T-helper 1 cell treated with Interleukin-12 subunit alpha and Interleukin-12 subunit beta and Interleukin-4 antibody, amounts not matched to agents 30 μg/mL and 1 μg/mL, for 36 hours (primary cell): ENCODE results near the gene RASSF1.
"Not testable (repeated sequence)": the region's sequence is repeated elsewhere in the genome, so short reads cannot be mapped to it uniquely, and the experiment has no call there.

Experiments used
- H3K27ac Mint-ChIP-seq: one replicate; pipeline ENCODE4 v1.8.0; 2021; ENCODE audit warnings: mild to moderate bottlenecking, mixed read lengths
- H3K27me3 Mint-ChIP-seq: one replicate; pipeline ENCODE4 v1.8.0; 2021; ENCODE audit warnings: low read depth, mixed read lengths
- H3K36me3 Mint-ChIP-seq: one replicate; pipeline ENCODE4 v1.8.0; 2021; ENCODE audit warnings: low read depth, mixed read lengths
- H3K4me1 Mint-ChIP-seq: one replicate; pipeline ENCODE4 v1.8.0; 2021; ENCODE audit warnings: low read depth, mixed read lengths
- H3K4me3 Mint-ChIP-seq: one replicate; pipeline ENCODE4 v1.8.0; 2021; ENCODE audit warnings: mild to moderate bottlenecking, moderate library complexity, mixed read lengths
- H3K9me3 Mint-ChIP-seq: one replicate; pipeline ENCODE4 v1.8.0; 2021; ENCODE audit warnings: mixed read lengths

The RASSF1 gene

DNA sequence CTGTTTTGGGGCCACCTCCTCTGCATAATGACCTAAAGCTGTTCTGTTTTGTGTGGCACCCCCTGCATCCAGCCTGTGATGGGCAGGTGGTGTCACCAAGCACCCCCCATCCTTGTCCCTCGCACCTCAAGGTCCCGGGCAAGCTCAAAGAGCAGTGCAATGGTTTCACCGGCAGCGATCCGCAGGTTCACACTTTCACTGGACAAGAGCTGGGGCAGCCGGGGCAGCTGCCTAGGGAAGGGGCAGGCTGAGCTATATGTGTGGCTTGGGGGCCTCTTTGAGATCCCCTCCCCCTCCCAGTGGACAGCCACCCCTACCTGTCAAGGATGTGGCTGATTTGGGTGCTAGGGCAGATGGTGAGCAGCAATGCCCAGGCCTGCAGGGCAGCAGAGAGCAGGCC lies 51.5 kb downstream of the RASSF1 start:
- no peaks in the 10 kb centered on the region for H3K9me3 Mint-ChIP-seq
- no peak overlapping the region for H3K27ac Mint-ChIP-seq
- no peaks in the 10 kb centered on the region for H3K27me3 Mint-ChIP-seq
- H3K4me1 Mint-ChIP-seq, result peaks cover 15% of the 10 kb centered on the region
- H3K4me3 Mint-ChIP-seq, result no peak overlapping the region
- peaks cover 6% of the 10 kb centered on the region for H3K36me3 Mint-ChIP-seq

GRCh38 chr3:50288387-50289007 lies 52.1 kb downstream of the RASSF1 start:
- peaks cover 6% of the 10 kb centered on the region for H3K36me3 Mint-ChIP-seq
- H3K9me3 Mint-ChIP-seq, result no peaks in the 10 kb centered on the region
- H3K27me3 Mint-ChIP-seq, result no peaks in the 10 kb centered on the region
- H3K27ac Mint-ChIP-seq, result no peak overlapping the region
- H3K4me3 Mint-ChIP-seq, result no peak overlapping the region
- H3K4me1 Mint-ChIP-seq, result peaks cover 15% of the 10 kb centered on the region

DNA sequence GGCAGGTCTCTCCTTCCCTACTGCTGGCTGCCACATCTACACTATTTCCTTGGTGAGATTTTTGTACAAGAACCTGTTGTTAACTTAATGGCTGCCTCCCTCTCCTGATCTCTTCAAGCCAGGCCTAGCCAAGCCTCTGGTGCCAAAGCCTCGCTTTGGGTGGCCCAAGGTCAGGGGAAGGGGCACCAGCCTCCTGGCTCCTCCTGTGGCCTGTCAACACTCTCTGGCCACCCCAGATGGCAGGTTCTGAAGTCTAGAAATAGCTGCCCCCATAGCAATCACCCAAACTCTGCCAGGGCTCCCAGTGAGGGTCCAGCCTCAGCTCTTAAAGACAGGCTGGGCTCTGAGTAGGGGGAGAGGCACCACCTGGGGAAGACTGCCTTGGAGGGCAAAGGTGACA lies 53.4 kb downstream of the RASSF1 start:
- Mint-ChIP-seq H3K27ac (no peak overlapping the region), H3K27me3 (no peaks in the 10 kb centered on the region), H3K4me1 (peaks cover 5% of the 10 kb centered on the region), H3K36me3 (peaks cover 6% of the 10 kb centered on the region), H3K4me3 (no peak overlapping the region), H3K9me3 (no peaks in the 10 kb centered on the region)

DNA sequence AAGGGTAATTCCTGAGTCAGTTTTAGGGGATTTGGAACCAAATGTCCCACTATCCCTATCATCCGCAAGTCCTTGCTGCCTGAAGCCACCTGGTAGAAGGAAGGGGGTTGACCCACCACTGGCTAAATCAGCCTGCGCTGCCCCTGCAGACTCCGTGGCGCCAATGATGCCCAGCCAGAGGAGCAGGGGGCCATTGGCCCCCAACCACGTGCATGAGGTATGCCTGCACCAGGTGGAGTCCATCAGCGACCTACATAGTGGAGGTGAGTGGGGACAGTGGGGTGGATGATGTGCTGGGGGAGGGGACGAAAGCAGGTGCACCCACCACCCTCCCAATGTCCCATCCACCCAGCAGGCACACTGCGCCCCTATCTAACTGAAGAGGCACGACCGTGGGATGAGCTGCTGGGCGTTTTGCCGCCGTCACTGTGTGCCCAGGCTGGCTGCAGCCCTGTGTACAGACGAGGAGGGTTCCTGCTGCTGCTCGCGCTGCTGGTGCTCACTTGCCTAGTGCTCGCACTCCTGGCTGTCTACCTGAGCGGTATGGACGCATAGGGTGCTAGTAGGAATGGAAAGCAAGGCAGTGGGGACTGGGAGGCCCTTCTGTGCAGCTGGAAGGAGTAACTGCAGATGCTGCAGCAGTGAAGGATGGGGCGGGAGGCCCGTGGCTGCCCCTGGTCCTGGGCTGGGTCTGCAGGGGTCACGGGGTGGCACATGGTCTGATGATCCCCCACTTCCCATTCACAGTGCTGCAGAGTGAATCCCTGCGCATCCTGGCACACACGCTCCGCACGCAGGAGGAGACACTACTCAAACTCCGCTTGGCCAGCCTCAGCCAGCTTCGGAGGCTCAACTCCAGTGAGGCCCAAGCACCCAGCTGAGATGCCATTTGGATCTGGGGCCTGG lies 54.1 kb downstream of the RASSF1 start:
- Mint-ChIP-seq H3K9me3 (no peaks in the 10 kb centered on the region), H3K36me3 (peaks cover 6% of the 10 kb centered on the region), H3K27ac (no peak overlapping the region), H3K27me3 (no peaks in the 10 kb centered on the region), H3K4me1 (peaks cover 5% of the 10 kb centered on the region), H3K4me3 (no peak overlapping the region)

DNA sequence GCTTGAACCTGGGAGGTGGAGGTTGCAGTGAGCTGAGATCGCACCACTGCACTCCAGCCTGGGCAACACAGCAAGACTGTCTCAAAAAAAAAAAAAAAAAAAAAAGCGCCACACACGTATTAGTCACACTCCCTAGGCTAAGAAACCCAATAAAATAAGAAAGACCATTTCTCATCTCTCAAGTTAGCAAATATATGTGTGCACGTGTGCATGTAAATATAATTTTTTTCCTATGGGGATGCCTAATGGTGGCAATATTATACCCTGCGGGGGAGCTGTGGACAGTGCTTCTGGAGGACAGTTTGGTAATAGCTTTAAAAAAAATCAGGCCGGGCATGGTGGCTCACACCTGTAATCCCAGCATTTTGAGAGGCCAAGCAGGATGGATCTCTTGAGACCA lies 56.5 kb downstream of the RASSF1 start:
- H3K36me3 Mint-ChIP-seq, H3K27me3 Mint-ChIP-seq, H3K9me3 Mint-ChIP-seq, H3K4me1 Mint-ChIP-seq, H3K27ac Mint-ChIP-seq, H3K4me3 Mint-ChIP-seq: not testable (repeated sequence)
